Subcutaneous adipose tissue (tissue), 4 donors: ENCODE results near the gene WNT3. TPM values are rescaled to one million over a fixed set of nuclear protein-coding genes. Genes with fewer than 3 reads are reported as not detected.

Experiments
- CTCF ChIP-seq: fragments of 450-650 bp; IDR thresholded peaks from one replicate; pipeline ENCODE4 v1.5.1; 2016; ENCODE audit warnings: low read depth, mild to moderate bottlenecking, control low read depth, antibody characterized with exemption, moderate library complexity
- total RNA-seq, 4 donors: library from RNA; depleted of rRNA; stranded (reverse); fragments of >200 nt; gene quantifications; one replicate each; pipeline ENCODE4 v1.1.0, GENCODE V29; 2016

WNT3 gene
- total RNA-seq, 4 donors from 2014 or later: 0.16 to 9.6 (median 0.54) TPM

- TF ChIP-seq CTCF: no peak
These were observed 1.2 kb downstream of the WNT3 start for GRCh38 chr17:46817151-46817900.

GRCh38 chr17:46815474-46816353, 2.8 kb downstream of the WNT3 start:
- no peak for TF ChIP-seq CTCF

GRCh38 chr17:46814446-46814845, 4.0 kb downstream of the WNT3 start:
- no peak for TF ChIP-seq CTCF

GRCh38 chr17:46813920-46814319, 4.6 kb downstream of the WNT3 start:
- TF ChIP-seq CTCF: no peak

GRCh38 chr17:46812624-46813318, 5.7 kb downstream of the WNT3 start:
- TF ChIP-seq CTCF: no peak

- TF ChIP-seq CTCF: no peak
These were observed 6.4 kb downstream of the WNT3 start for GRCh38 chr17:46811978-46812583.

- no peak for TF ChIP-seq CTCF
These were observed 7.7 kb downstream of the WNT3 start for GRCh38 chr17:46810837-46811236.
